ENCODE data around the gene RCOR2. TPM values are rescaled to one million over a fixed set of nuclear protein-coding genes. Genes with fewer than 3 reads are reported as not detected.

Gene RCOR2
- 1.5 and 1.6 TPM in 2 replicates for total RNA-seq

GRCh38 chr11:63916837-63917691, at the start of gene RCOR2:
Gene RCOR2 (minus strand): TSS chr11:63917164. CDS start chr11:63916456, 708 bp downstream.

DNA sequence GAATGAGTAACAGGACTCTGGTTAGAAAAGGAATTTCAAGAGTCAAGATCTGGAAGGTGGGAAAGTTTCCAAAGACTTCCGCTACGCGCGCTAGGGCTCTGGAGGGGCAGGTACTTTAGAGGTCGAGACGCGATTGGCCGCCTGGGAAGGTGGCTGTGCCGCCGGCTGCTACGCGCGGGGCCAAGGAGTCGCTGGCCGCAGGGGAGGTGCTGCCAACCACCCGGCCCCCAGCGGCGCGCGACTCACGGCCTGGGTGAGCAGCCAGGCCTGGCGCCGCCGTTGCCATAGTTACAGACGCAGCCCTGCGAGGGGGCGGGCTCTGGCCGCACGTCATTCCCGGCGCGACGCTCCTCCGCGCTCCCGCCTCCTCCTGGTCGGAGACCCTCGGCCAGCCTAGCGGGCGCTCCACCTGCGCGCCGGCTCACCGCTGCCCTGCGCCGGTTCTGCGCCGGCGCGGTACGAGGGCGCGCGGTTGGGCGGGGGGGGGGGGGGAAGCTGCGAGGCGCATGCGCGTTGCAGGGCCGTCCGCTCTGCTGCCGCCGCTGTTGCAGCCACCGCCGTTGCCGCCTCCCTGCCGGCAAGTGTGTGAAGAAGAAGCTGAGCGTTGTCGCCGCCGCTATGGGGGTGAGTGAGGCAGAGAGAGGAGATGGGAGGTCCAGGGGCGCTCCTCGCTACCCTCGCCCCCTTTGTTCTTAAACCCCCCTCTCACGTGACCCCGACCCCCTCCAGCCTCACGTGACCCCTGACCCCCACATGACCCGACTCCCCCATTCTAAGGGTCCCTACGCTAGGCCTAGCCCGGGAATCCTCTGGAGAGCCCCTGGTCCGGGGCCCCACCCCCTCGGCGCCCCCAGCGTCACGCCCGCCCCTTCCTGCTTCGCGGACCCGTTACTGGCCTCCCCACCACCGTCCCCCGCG, 21.8 kb upstream of the RCOR2 start, which contains the start of gene NAA40:
Gene NAA40 (plus strand): TSS at position 524 of the 918 bp plus-strand sequence. CDS start 95 bp downstream, at position 619.

Small RNA genes within 50 kb of the gene (small RNA-seq; reads per million reads assigned to genes)
- gene RNU6-1306P (ENCODE audit: low replicate concordance), result not detected

Other genes starting within 250 kb of the RCOR2 start
- 75.3 and 166 TPM in 2 replicates for gene ATL3, start 245.8 kb downstream of the RCOR2 start, total RNA-seq
- 54.4 and 142 TPM in 2 replicates for gene RTN3, start 235.7 kb downstream of the RCOR2 start, total RNA-seq
- gene ZFTA, start 148.4 kb downstream of the RCOR2 start, total RNA-seq, result 8.5 and 17.9 TPM in 2 replicates
- 26.9 and 35.9 TPM in 2 replicates for gene SPINDOC, start 103.7 kb downstream of the RCOR2 start, total RNA-seq
- 18.6 and 31.8 TPM in 2 replicates for gene MARK2, start 78.1 kb downstream of the RCOR2 start, total RNA-seq
- 16.2 and 17.8 TPM in 2 replicates for gene NAA40, start 21.8 kb upstream of the RCOR2 start, total RNA-seq
- gene COX8A, start 57.5 kb upstream of the RCOR2 start, total RNA-seq, result 287 and 329 TPM in 2 replicates
- 38.7 and 55.8 TPM in 2 replicates for gene OTUB1, start 69.3 kb upstream of the RCOR2 start, total RNA-seq
- 0.44 TPM in 1 of 2 replicates, not detected in the other for gene FLRT1, start 118.8 kb upstream of the RCOR2 start, total RNA-seq
- gene MACROD1, start 248.9 kb upstream of the RCOR2 start, total RNA-seq, result 4.3 and 15.8 TPM in 2 replicates